HG03139 (cell line): ENCODE measurements around the gene CEMIP.

Experiments
- ATAC-seq: cut with Tn5 transposase; IDR thresholded peaks from one replicate; pipeline ENCODE4 v1.9.1; 2021; ENCODE audit not compliant: unreplicated experiment

Gene CEMIP

GRCh38 chr15:80778964-80779657, at the start of gene CEMIP:
TSS of gene CEMIP (plus strand) at chr15:80779370. CDS start at chr15:80873880, 94,510 bp downstream.
- no peak for ATAC-seq

GRCh38 chr15:80730387-80730786, 48.8 kb upstream of the CEMIP start:
- no peak for ATAC-seq

DNA sequence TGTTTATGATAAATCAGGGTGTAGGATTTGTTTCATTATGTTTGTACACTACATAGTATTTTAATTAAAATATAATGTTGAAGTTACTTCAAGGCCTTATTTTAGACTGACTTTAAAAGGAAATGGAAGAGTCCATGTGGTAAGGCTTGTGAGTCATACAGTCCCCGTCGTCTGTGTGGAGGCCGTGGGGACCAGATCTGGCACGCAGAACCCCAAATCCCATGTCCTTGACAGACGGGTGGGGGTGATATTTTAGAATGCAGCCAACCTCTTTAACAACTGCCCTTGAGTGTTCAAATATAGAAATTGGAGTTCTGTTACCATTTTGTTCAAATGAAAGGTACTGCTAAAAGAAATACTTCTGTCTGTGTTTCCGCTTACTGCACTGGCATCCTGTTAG, 48.2 kb upstream of the CEMIP start:
- no peak for ATAC-seq

DNA sequence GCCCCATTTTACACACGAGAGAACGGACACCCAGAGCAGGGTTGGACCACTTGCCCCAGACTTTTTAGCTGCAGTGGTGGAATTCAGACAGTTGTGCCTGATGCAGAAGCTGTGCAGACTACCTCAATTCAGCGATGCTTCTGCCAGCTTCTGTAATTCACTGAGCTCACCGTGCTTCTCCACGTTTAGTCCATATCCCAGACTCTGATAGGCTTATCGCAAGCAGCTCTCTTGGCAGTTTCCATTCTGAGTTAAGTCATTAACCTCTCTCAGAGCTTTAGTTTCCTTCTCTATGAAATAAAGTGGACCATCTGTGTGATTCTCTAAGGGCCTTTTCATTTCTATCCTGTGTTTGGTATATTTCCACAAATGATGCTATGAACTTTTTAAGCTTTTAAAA, 47.0 kb upstream of the CEMIP start:
- no peak for ATAC-seq

GRCh38 chr15:80732818-80733217, 46.4 kb upstream of the CEMIP start:
- no peak for ATAC-seq

DNA sequence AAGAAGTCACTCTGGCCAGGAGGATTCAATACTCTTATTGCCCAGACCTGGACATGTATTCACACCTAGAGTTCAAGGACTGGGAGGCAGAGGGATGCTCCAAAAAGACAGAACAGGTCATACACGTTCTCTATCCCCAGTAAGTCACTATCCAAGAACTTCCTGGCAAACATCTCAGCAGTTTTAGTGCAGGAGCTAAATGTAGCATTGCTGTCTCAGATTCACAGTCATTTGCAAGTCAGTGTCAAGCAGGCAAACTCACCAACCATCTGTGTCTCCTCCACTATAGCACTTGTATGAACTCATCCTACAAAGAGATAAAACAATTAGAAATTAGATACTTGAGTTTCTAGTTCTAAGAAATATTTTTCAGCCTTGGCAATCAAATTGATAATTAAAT, 45.7 kb upstream of the CEMIP start:
- no peak for ATAC-seq

DNA sequence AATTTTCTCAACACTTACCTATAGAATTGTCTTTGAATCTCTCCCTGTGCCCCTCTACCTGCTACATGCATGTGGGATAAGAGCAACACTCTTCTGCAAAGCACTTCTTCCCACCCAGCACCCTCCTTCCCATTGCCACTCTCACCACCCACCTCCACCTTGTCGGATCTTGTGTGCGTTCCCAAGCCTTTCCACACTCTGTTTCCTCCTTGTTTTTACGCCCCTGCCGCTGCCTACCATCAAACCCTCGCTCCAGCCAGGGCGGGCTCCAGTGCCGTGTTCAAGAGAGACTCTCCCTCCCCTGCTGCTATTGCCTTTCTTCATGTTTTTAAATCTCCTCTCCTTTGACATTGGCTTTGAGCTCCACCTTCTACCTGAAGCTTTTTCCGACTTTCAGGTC, 43.8 kb upstream of the CEMIP start:
- no peak for ATAC-seq

DNA sequence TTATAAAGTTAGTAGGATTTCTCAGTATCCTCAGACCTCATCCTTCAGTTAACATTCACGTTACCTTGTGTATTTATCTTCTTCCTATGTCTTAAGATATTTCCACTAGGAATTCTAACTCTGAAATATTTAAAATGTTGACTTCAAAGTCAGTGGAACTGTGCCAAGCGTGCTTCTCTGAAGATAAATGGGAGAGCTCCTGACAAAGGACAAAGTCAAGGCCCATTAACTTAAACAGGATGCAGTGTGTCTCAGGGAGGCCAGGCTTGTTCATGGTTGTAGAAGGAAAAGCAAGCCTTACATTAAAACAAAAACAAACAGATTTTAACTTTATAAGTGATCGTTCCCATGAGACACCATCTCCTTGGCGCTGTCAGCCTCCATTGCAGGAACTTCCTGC, 42.6 kb upstream of the CEMIP start:
- no peak for ATAC-seq

DNA sequence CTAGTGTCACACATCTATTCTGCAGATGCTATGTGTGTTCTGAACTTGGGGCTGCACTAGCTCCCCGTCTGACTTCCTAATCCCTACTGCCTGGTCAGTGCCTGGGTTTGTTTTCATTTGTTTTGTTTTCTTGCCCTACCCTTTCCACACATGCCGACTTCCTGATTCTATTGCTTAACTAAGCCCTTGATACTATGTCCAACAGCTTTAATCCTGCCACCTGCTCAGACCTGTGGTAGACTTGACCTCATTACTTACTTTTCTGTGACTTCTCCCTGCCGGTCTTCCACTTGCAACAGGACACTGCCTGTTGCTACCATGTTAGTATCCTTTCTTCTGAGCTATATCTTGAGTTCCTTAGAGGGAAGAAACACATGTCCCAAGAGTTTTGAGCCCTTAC, 39.3 kb upstream of the CEMIP start:
- ATAC-seq: no peak

GRCh38 chr15:80742081-80742480, 37.1 kb upstream of the CEMIP start:
- no peak for ATAC-seq

- no peak for ATAC-seq
Observed at GRCh38 chr15:80743189-80743833, 35.9 kb upstream of the CEMIP start.

DNA sequence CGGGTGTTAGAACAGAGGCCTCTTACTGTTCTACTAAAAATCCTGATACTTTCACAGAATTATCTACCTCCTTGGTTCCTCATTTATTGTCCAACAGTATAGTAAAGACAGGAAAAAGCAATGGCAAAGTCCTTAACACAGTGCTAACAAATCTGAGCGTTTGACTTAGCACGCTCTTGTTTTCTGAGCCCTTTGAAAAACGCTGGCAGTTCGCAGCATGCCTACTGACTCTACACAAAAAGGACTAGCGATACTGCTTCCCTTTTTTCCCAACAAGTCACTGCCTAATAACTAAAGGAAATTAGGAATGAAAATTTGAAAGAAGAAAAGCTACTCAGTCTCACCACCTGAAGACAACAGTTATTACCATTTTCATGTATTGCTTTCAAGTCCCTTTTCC, 34.8 kb upstream of the CEMIP start:
- ATAC-seq: no peak

GRCh38 chr15:80744826-80745225, 34.3 kb upstream of the CEMIP start:
- ATAC-seq: no peak

DNA sequence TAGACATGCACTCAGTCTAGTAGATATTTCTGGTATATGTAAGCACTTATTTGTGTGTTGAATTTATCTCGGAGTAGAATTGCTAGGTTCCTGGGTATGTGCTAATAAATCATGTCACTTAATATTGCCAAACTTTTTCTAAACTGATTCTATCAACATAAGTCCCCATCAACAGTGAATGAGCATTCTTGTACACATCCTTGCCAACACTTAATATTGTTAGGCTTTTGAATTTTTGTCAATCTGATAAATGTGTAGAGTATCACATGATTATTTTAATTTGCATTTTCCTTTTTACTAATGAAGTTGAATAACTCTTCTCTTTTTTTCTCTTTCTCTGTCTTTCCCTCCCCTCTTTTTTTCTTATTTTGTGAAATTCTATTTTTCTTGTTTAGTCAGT, 33.3 kb upstream of the CEMIP start:
- ATAC-seq: no peak

DNA sequence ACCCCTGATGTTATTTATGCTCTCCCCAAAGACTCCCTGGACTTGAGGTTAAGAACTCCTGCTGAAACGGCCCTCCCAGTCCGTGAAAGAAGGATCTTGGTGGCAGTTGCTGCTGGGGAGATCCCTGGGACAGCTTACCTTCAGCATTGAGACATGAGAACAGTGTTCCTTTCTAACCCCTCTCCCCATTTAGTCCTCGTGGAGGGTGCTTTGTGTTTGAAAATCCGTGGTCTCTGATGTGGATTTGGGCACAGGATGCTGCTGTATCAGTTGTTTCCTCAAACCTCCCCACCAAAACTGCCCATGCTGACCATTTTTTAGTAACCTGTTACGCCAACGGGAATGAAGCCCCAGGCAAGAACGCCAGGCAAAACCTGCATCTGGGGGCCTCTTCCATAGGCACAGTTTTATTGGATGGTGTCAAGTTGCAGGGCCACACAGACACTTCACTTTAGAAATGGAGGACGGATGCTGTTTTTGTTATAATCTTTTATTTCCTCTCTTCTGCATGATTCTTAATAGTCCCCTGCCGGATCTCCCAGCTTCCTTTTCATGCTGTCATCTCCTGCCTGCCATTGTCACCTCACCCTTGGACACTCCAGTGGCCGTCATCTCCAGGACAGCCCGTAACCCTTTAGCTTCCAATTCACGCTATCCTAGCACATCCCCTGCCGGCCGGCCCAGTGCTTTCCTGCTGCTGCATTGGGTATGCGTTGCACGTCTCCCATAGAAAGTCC, 31.7 kb upstream of the CEMIP start:
- no peak for ATAC-seq

DNA sequence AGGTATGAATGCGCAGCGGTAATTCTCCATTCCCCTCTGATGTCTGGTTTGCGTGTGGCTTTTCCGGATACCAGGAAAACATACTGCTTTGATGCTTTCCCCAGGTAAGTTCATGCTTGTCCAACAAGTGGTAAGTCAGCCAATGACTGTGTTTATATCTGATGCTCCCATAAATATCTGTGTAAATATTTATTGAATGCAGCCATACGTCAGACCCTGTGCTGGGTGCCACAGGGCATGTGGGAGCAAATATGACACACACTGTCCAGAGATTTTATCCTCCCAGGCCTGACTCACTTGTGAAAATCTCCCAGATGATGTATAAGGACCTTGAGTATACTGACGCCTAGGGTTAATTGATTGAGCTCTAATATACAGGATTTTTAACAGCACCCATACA, 29.6 kb upstream of the CEMIP start:
- ATAC-seq: no peak

- no peak for ATAC-seq
Observed at GRCh38 chr15:80750575-80750974, 28.6 kb upstream of the CEMIP start.

GRCh38 chr15:80752204-80752603, 27.0 kb upstream of the CEMIP start:
- ATAC-seq: no peak

DNA sequence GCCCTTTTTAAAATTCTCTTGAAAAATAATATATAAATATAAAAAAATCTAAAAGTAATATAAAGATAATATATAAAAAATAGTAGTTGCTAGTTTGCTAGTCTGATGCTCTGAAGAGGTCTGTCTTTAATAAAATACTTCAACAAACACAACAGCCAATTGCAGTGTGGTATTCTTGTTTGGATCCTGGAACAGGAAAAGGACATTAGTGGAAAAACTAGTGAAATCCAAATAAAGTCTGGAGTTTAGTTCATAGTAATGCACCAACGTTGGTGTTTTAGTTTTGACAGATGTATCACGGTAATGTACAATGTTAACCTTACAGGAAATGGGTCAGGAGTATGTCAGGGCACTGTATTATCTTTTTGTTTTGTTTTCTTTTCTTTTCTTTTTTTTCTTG, 26.0 kb upstream of the CEMIP start:
- ATAC-seq: no peak

- no peak for ATAC-seq
Observed at GRCh38 chr15:80754014-80754413, 25.2 kb upstream of the CEMIP start.

DNA sequence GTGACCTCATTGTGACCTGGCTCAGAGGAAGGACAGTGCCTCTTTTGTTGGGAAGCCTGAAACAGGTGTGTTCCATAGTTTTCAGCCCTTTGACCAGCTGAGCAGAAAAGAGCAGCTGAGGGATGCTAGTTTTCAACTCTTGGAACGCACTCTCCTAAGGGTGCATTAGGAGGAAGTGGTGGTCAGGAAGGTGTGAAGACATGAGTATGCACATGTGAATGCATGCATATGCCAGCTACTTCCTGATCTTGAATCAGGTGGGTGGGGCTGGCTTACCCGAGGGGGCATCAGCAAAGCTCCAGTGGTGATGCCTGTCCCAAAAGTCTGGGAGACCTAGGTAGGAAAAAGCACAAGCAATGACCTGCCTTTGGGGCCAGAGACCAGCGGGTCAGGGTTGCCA, 23.3 kb upstream of the CEMIP start:
- ATAC-seq: no peak

DNA sequence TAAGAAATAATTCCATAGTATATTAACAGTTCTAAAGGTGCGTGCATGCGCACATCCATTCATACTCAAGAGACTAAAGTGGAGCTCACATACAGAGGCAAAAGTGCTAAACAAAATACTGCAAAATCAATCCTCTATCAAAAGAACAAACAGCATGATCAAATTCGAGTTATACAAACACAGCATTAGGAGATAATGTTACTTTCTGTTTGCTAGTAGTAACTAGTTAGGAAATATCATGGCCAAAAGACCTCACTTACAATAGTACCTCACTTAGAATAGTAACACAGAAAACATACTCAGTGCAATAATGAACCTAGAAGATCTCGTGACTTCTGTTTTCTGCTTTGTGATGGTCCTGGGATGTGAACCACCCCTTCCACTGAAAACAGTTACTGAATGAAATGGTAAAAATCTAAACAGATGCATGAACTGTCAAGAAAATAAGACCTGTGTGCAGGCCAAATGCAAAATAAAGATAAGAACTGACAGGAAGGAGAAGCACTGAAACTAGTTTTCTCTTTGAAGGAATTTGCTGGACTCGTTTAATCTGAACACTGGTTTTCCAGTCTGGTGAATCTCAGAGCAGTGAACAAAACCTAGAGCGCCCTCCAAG, 20.9 kb upstream of the CEMIP start:
- no peak for ATAC-seq
